Measurements from ENCODE around the gene CHMP4B. TPM values are rescaled to one million over a fixed set of nuclear protein-coding genes. Genes with fewer than 3 reads are reported as not detected.

CHMP4B gene
- total RNA-seq, 4 donors from 2014 or later, result 57.4 to 109 (median 82.7) TPM

DNA sequence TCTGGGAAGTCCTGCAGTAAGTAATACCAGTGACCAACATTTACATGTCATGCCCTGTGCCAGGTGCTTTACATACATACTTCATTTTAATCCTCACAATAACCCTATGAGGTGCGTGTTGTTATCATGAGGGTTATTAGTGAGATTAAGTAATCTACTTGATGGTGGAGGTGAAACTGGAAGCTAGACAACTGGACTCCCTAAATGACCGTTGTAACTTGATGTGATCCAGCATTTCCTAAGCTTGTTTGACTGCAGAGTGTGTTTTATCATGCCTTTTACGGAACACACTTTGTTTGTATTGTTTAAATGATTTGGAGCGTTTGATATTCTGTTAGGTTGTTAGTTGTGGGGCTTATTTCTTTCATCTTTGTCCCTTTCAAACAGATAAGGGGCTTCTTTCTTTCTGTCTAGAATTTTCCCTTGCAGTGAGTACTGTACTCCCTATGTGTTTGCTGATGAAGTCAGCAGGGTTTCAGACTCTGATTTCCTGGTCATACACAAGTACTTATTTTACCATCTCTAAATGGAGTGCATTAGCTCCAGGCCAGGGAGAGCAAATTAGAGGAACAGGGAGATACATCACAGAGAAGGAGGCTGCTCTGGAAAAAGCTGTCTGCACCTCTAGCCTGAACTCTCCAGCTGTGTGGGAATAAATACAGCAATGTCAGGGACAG lies 29.7 kb downstream of the CHMP4B start:
- intact Hi-C loops (cut with DNase I; ENCODE audit: low total_unique reads), result no loop called here

GRCh38 chr20:33841436-33841799 lies 30.3 kb downstream of the CHMP4B start:
- Histone ChIP-seq H3K9me3 (no peaks in the 10 kb centered on the region), H3K27me3 (no peaks in the 10 kb centered on the region), H3K4me1 (peaks cover 86% of the 10 kb centered on the region in 2 donors), H3K36me3 (no peaks in the 10 kb centered on the region), H3K27ac (no peak overlapping the region), H3K4me3 (no peak overlapping the region)
- intact Hi-C loops (cut with DNase I; ENCODE audit: low total_unique reads) (no loop called here), in situ Hi-C loops (cut with MboI; ENCODE audit: low sequenced_read_pairs in 4 of 4) (no loop called here)
- ATAC-seq (no peak), DNase-seq (no peak)
- TF ChIP-seq, protein P1, sequence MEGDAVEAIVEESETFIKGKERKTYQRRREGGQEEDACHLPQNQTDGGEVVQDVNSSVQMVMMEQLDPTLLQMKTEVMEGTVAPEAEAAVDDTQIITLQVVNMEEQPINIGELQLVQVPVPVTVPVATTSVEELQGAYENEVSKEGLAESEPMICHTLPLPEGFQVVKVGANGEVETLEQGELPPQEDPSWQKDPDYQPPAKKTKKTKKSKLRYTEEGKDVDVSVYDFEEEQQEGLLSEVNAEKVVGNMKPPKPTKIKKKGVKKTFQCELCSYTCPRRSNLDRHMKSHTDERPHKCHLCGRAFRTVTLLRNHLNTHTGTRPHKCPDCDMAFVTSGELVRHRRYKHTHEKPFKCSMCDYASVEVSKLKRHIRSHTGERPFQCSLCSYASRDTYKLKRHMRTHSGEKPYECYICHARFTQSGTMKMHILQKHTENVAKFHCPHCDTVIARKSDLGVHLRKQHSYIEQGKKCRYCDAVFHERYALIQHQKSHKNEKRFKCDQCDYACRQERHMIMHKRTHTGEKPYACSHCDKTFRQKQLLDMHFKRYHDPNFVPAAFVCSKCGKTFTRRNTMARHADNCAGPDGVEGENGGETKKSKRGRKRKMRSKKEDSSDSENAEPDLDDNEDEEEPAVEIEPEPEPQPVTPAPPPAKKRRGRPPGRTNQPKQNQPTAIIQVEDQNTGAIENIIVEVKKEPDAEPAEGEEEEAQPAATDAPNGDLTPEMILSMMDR (IDR thresholded peaks at IDR 0.05 in 4 of 5, conservative IDR thresholded peaks at IDR 0.05 in 1 of 5), result no peak
- no peak for TF ChIP-seq POLR2A (IDR thresholded peaks at IDR 0.05)

More for the DNA sequence above, 29.7 kb downstream of the CHMP4B start:
- Histone ChIP-seq H3K27me3 (no peaks in the 10 kb centered on the region), H3K4me3 (no peak overlapping the region), H3K27ac (no peak overlapping the region), H3K9me3 (no peaks in the 10 kb centered on the region), H3K36me3 (no peaks in the 10 kb centered on the region), H3K4me1 (peaks cover 85% of the 10 kb centered on the region in 2 donors)
- in situ Hi-C loops (cut with MboI; ENCODE audit: low sequenced_read_pairs in 4 of 4), result no loop called here
- TF ChIP-seq POLR2A (IDR thresholded peaks at IDR 0.05), result no peak
- TF ChIP-seq, protein P1 (IDR thresholded peaks at IDR 0.05 in 4 of 5, conservative IDR thresholded peaks at IDR 0.05 in 1 of 5), result no peak
- DNase-seq (no peak), ATAC-seq (no peak)

GRCh38 chr20:33842346-33842745 lies 31.2 kb downstream of the CHMP4B start:
- in situ Hi-C loops (cut with MboI; ENCODE audit: low sequenced_read_pairs in 4 of 4), result no loop called here
- H3K27ac ChIP-seq, result peak overlapping the region in 1 of 4 donors; percentile 18
- no peak for DNase-seq

DNA sequence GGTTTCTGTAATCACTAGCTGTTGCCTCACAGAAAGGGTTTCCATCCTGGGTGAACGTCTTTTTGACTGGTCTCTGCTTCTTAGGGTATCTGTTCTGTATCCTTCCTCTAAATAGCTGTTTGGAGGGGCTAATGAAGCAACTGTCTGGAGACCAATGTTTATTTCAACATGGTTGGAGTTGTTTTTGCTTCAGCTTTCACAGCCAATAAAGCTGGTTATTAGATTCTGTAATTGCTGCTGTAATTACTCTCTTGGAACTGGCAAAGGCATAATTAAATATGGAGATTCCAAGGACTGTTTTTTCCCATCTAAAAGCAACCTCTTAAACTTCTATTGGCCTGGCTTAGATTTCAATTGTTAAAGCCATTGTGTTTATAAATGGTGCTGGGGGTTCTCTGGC lies 31.9 kb downstream of the CHMP4B start:
- no peaks in the 10 kb centered on the region for H3K27me3 ChIP-seq
- H3K4me1 ChIP-seq, result peaks cover 79 to 85% of the 10 kb centered on the region in 2 donors
- peak overlapping the region in 1 of 4 donors; percentile 18 for H3K27ac ChIP-seq
- no peak for DNase-seq
- H3K4me3 ChIP-seq, result no peak overlapping the region
- intact Hi-C loops (cut with DNase I; ENCODE audit: low total_unique reads) (no loop called here), in situ Hi-C loops (cut with MboI; ENCODE audit: low sequenced_read_pairs in 4 of 4) (no loop called here)
- TF ChIP-seq, protein P1 (IDR thresholded peaks at IDR 0.05 in 4 of 5, conservative IDR thresholded peaks at IDR 0.05 in 1 of 5), result no peak
- no peak for TF ChIP-seq POLR2A (IDR thresholded peaks at IDR 0.05)
- no peaks in the 10 kb centered on the region for H3K36me3 ChIP-seq
- H3K9me3 ChIP-seq, result no peaks in the 10 kb centered on the region
- ATAC-seq, result no peak

More at GRCh38 chr20:33842346-33842745, 31.2 kb downstream of the CHMP4B start:
- H3K4me1 ChIP-seq, result peaks cover 86 to 92% of the 10 kb centered on the region in 2 donors
- no peak for ATAC-seq
- H3K9me3 ChIP-seq, result no peaks in the 10 kb centered on the region
- no peaks in the 10 kb centered on the region for H3K36me3 ChIP-seq
- intact Hi-C loops (cut with DNase I; ENCODE audit: low total_unique reads), result no loop called here
- no peaks in the 10 kb centered on the region for H3K27me3 ChIP-seq
- TF ChIP-seq POLR2A (IDR thresholded peaks at IDR 0.05), result no peak
- TF ChIP-seq, protein P1 (IDR thresholded peaks at IDR 0.05 in 4 of 5, conservative IDR thresholded peaks at IDR 0.05 in 1 of 5), result no peak
- no peak overlapping the region for H3K4me3 ChIP-seq
